OCI-LY3 (cell line): Measurements from ENCODE around the gene HACD2.

Experiments
- CTCF ChIP-seq: fragments of 200-600, 300-600 bp; sonication (generic); IDR thresholded peaks from 2 replicates; pipeline ENCODE4 v1.5.1; 2014; ENCODE audit warnings: antibody characterized with exemption, low read length, low read depth
- EZH2phosphoT487 ChIP-seq: fragments of 200-600 bp; shearing (Covaris generic); IDR thresholded peaks from 2 replicates; pipeline ENCODE4 v1.6.1; 2018; ENCODE audit warnings: antibody characterized with exemption, mixed run types, low read depth

- TF ChIP-seq CTCF: no peak
- TF ChIP-seq EZH2phosphoT487: no peak
These were observed 117.8 kb downstream of the HACD2 start for GRCh38 chr3:123467046-123467445.
